SK-N-SH (cell line): ENCODE results near the gene PODNL1.
"Not testable (repeated sequence)": the region's sequence is repeated elsewhere in the genome, so short reads cannot be mapped to it uniquely, and the experiment has no call there.

Experiments
- EP300 ChIP-seq, 2 experiments: IDR thresholded peaks; 2 replicates each; pipeline versions ENCODE4 v1.4.0 to v1.6.1; 2012; ENCODE audit warnings: borderline replicate concordance in 1 of 2, low read depth in 1 of 2, low read length in 1 of 2
- EZH2phosphoT487 ChIP-seq: fragments of 200-600 bp; sonication (generic); IDR thresholded peaks from 2 replicates; pipeline ENCODE4 v1.6.1; 2017; ENCODE audit warnings: low read depth, mixed run types, mild to moderate bottlenecking, antibody characterized with exemption, moderate library complexity, borderline replicate concordance
- GATA2 ChIP-seq: sonication (generic); formaldehyde crosslinking; IDR thresholded peaks from 2 replicates; pipeline ENCODE4 v1.5.0; 2020; ENCODE audit warnings: mild to moderate bottlenecking, missing genetic modification reagents
- MXI1 ChIP-seq: IDR thresholded peaks from 2 replicates; pipeline ENCODE4 v1.6.1; 2012; ENCODE audit warnings: mild to moderate bottlenecking, low read depth, low read length, improper control_type of control experiment
- POLR2AphosphoS5 ChIP-seq: IDR thresholded peaks from 2 replicates; pipeline ENCODE4 v1.6.1; 2012; ENCODE audit warnings: low read depth, low read length
- SIN3A ChIP-seq: IDR thresholded peaks from 2 replicates; pipeline ENCODE4 v1.6.1; 2012; ENCODE audit warnings: low read depth, mild to moderate bottlenecking, low read length, moderate library complexity, borderline replicate concordance
- SMC3 ChIP-seq: IDR thresholded peaks from 2 replicates; pipeline ENCODE4 v1.6.1; 2012; ENCODE audit warnings: low read depth, low read length, improper control_type of control experiment
- TF ChIP-seq, protein P1 (sequence below): fragments of 200-600 bp; sonication (generic); IDR thresholded peaks from 2 replicates; pipeline ENCODE4 v1.6.1; 2017; ENCODE audit warnings: antibody characterized with exemption, mild to moderate bottlenecking, moderate library complexity
- TF ChIP-seq, protein P2 (sequence below): IDR thresholded peaks from 2 replicates; pipeline ENCODE4 v1.6.1; 2012; ENCODE audit warnings: mild to moderate bottlenecking, low read depth, low read length, moderate library complexity
- TF ChIP-seq, protein P3 (sequence below): IDR thresholded peaks from 2 replicates; pipeline ENCODE4 v1.4.0; 2012; ENCODE audit warnings: low read depth, borderline replicate concordance
- TF ChIP-seq, protein P4 (sequence below): fragments of 150-350 bp; IDR thresholded peaks from 2 replicates; pipeline ENCODE4 v1.6.1; 2017; ENCODE audit warnings: antibody characterized with exemption, low read length, low read depth, borderline replicate concordance
- TF ChIP-seq, protein P5 (sequence below): IDR thresholded peaks from 2 replicates; pipeline ENCODE4 v1.4.0; 2012; ENCODE audit warnings: low read depth

DNA sequence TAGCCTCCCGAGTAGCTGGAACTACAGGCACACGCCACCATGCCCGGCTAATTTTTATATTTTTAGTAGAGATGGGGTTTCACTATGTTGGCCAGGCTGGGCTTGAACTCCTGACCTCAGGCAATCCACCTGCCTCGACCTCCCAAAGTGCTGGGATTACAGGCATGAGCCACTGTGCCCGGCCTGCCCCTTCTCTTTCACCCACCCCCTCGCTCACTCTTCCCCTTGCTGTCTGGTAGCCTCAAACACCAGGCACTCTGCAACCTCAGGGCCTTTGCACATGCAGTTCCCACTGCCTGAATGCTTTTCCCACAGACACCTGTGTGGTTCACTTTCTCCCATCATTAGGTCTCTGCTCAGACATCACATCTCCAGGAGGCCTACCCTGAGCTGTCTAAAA lies 16.1 kb downstream of the PODNL1 start:
- TF ChIP-seq, protein P1, sequence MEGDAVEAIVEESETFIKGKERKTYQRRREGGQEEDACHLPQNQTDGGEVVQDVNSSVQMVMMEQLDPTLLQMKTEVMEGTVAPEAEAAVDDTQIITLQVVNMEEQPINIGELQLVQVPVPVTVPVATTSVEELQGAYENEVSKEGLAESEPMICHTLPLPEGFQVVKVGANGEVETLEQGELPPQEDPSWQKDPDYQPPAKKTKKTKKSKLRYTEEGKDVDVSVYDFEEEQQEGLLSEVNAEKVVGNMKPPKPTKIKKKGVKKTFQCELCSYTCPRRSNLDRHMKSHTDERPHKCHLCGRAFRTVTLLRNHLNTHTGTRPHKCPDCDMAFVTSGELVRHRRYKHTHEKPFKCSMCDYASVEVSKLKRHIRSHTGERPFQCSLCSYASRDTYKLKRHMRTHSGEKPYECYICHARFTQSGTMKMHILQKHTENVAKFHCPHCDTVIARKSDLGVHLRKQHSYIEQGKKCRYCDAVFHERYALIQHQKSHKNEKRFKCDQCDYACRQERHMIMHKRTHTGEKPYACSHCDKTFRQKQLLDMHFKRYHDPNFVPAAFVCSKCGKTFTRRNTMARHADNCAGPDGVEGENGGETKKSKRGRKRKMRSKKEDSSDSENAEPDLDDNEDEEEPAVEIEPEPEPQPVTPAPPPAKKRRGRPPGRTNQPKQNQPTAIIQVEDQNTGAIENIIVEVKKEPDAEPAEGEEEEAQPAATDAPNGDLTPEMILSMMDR, result not testable (repeated sequence)
- TF ChIP-seq MXI1; SIN3A; GATA2 (CRISPR knock-in tag); EZH2phosphoT487; EP300 (IDR thresholded peaks at IDR 0.05; ENCODE audit: borderline replicate concordance in 1 of 2, low read depth in 1 of 2, low read length in 1 of 2); POLR2AphosphoS5; SMC3: not testable (repeated sequence)
- TF ChIP-seq, protein P2, sequence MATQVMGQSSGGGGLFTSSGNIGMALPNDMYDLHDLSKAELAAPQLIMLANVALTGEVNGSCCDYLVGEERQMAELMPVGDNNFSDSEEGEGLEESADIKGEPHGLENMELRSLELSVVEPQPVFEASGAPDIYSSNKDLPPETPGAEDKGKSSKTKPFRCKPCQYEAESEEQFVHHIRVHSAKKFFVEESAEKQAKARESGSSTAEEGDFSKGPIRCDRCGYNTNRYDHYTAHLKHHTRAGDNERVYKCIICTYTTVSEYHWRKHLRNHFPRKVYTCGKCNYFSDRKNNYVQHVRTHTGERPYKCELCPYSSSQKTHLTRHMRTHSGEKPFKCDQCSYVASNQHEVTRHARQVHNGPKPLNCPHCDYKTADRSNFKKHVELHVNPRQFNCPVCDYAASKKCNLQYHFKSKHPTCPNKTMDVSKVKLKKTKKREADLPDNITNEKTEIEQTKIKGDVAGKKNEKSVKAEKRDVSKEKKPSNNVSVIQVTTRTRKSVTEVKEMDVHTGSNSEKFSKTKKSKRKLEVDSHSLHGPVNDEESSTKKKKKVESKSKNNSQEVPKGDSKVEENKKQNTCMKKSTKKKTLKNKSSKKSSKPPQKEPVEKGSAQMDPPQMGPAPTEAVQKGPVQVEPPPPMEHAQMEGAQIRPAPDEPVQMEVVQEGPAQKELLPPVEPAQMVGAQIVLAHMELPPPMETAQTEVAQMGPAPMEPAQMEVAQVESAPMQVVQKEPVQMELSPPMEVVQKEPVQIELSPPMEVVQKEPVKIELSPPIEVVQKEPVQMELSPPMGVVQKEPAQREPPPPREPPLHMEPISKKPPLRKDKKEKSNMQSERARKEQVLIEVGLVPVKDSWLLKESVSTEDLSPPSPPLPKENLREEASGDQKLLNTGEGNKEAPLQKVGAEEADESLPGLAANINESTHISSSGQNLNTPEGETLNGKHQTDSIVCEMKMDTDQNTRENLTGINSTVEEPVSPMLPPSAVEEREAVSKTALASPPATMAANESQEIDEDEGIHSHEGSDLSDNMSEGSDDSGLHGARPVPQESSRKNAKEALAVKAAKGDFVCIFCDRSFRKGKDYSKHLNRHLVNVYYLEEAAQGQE, result not testable (repeated sequence)
- TF ChIP-seq, protein P3, sequence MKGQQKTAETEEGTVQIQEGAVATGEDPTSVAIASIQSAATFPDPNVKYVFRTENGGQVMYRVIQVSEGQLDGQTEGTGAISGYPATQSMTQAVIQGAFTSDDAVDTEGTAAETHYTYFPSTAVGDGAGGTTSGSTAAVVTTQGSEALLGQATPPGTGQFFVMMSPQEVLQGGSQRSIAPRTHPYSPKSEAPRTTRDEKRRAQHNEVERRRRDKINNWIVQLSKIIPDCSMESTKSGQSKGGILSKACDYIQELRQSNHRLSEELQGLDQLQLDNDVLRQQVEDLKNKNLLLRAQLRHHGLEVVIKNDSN, result not testable (repeated sequence)
- TF ChIP-seq, protein P4, sequence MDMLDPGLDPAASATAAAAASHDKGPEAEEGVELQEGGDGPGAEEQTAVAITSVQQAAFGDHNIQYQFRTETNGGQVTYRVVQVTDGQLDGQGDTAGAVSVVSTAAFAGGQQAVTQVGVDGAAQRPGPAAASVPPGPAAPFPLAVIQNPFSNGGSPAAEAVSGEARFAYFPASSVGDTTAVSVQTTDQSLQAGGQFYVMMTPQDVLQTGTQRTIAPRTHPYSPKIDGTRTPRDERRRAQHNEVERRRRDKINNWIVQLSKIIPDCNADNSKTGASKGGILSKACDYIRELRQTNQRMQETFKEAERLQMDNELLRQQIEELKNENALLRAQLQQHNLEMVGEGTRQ, result not testable (repeated sequence)
- TF ChIP-seq, protein P5, sequence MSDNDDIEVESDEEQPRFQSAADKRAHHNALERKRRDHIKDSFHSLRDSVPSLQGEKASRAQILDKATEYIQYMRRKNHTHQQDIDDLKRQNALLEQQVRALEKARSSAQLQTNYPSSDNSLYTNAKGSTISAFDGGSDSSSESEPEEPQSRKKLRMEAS, result not testable (repeated sequence)
